C4-2B (cell line): ENCODE data around the gene PRCD.

Experiments used
- ZFX ChIP-seq: fragments of 450-650 bp; IDR thresholded peaks from 2 replicates; pipeline ENCODE4 v1.6.1; 2017
- TF ChIP-seq, protein P1 (sequence below): fragments of 450-650 bp; conservative IDR thresholded peaks from 2 replicates; pipeline ENCODE4 v1.5.1; 2017; ENCODE audit warnings: mild to moderate bottlenecking

DNA sequence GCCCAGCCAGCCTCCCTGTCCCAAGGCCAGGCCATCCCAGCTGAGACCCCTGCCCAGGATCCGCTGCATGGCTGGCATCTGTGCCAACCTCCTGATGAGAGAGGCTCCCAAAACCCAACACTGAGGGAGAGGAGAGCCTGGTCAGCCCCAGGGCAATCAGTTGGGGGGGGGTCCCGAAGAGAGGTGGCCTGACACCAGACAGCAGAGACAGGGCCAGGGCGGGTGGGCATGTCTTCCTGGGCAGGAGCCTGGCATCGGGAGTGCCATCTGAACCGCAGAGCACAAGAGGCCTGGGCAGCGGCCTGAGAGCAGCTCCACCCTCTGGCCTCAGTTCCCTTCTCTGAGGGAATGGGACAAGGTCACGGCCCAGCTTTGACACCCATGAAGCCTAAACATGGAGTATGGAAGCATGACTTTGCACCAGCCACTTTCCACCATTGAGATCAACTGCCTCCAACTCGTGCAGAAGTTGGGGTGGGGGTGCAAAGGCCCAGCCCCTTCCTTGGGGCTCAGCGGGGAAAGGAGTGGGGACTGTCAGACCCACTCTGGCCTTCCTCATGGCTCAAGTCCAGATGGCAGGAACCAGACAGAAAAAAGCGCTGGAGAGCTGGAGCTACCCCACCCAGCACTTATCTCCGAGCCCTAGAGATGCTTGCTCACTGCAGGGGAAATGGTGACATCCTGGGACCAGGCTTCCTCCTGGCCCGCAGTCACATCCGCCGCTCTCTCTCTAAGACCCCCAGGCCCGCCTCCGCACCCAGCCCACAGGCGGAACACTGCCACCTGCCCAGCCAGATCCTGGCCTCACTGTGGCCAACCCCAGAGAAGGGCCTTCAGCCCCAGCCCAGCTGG, 48.3 kb upstream of the PRCD start:
- TF ChIP-seq, protein P1, sequence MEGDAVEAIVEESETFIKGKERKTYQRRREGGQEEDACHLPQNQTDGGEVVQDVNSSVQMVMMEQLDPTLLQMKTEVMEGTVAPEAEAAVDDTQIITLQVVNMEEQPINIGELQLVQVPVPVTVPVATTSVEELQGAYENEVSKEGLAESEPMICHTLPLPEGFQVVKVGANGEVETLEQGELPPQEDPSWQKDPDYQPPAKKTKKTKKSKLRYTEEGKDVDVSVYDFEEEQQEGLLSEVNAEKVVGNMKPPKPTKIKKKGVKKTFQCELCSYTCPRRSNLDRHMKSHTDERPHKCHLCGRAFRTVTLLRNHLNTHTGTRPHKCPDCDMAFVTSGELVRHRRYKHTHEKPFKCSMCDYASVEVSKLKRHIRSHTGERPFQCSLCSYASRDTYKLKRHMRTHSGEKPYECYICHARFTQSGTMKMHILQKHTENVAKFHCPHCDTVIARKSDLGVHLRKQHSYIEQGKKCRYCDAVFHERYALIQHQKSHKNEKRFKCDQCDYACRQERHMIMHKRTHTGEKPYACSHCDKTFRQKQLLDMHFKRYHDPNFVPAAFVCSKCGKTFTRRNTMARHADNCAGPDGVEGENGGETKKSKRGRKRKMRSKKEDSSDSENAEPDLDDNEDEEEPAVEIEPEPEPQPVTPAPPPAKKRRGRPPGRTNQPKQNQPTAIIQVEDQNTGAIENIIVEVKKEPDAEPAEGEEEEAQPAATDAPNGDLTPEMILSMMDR: no peak
- no peak for TF ChIP-seq ZFX
